PC-3 (cell line): Measurements from ENCODE around the gene RPS18. TPM values are rescaled to one million over a fixed set of nuclear protein-coding genes. Genes with fewer than 3 reads are reported as not detected.

Source experiments
- ATAC-seq: fragments of 200-7000 bp; cut with Tn5 transposase; 2 replicates; pipeline ENCODE4 v1.9.1; 2020; ENCODE audit warnings: mild to moderate bottlenecking, moderate library complexity
- BruUV-seq: library from RNA; stranded (reverse); fragments of 400-500 nt; replicated peaks from 2 replicates; lab custom pipeline; 2021; lab: Mats Ljungman, UMichigan
- CTCF ChIA-PET: fragments of 300-600 bp; sonication (Branson Sonifier 250); formaldehyde crosslinking; loops from one replicate; lab custom pipeline; 2022; ENCODE audit warnings: antibody characterized with exemption; lab: Charles Lee
- POLR2A ChIA-PET: fragments of 300-600 bp; sonication (Branson Sonifier 250); formaldehyde crosslinking; loops from one replicate; lab custom pipeline; 2022; ENCODE audit warnings: antibody characterized with exemption; ENCODE audit not compliant: unreplicated experiment; lab: Charles Lee
- DNase-seq: peaks from one replicate; pipeline ENCODE4 v3.0.0-alpha.2; 2015
- H2AFZ ChIP-seq: fragments of 300-600 bp; sonication (generic); 2 replicates; pipeline ENCODE4 v1.6.0; 2016; ENCODE audit warnings: antibody characterized with exemption, low read length
- H3F3A ChIP-seq: fragments of 300-600 bp; sonication (generic); one replicate; pipeline ENCODE4 v1.6.0; 2017; ENCODE audit warnings: antibody characterized with exemption, low read length, control low read depth, mild to moderate bottlenecking; ENCODE audit not compliant: unreplicated experiment
- H3K27ac ChIP-seq: fragments of 300-600 bp; sonication (generic); 2 replicates; pipeline ENCODE4 v1.5.1; 2016; ENCODE audit warnings: mild to moderate bottlenecking, low read length
- H3K27me3 ChIP-seq: fragments of 300-600 bp; sonication (generic); 2 replicates; pipeline ENCODE4 v1.6.1; 2016; ENCODE audit warnings: low read length, mixed read lengths
- H3K36me3 ChIP-seq: fragments of 300-600 bp; sonication (generic); 2 replicates; pipeline ENCODE4 v1.6.1; 2016; ENCODE audit warnings: low read depth, mixed run types, low read length, mixed read lengths
- H3K4me1 ChIP-seq: fragments of 300-600 bp; sonication (generic); 2 replicates; pipeline ENCODE4 v1.5.1; 2016; ENCODE audit warnings: low read length; ENCODE audit not compliant: insufficient read depth
- H3K4me2 ChIP-seq: fragments of 300-600 bp; sonication (generic); 2 replicates; pipeline ENCODE4 v1.6.0; 2016; ENCODE audit warnings: low read length
- H3K4me3 ChIP-seq: fragments of 300-600 bp; sonication (generic); 2 replicates; pipeline ENCODE4 v1.5.1; 2016; ENCODE audit warnings: mild to moderate bottlenecking, low read length, mixed read lengths
- H3K79me2 ChIP-seq: fragments of 300-600 bp; sonication (generic); 2 replicates; pipeline ENCODE4 v1.6.1; 2017; ENCODE audit warnings: low read length, mixed read lengths
- H3K9ac ChIP-seq: fragments of 300-600 bp; sonication (generic); 2 replicates; pipeline ENCODE4 v1.6.0; 2016; ENCODE audit warnings: mild to moderate bottlenecking, low read length
- H3K9me2 ChIP-seq: fragments of 300-600 bp; sonication (generic); replicated peaks from 2 replicates; pipeline ENCODE4 v1.6.1; 2016; ENCODE audit warnings: mixed run types, low read length, mixed read lengths
- H3K9me3 ChIP-seq: fragments of 300-600 bp; sonication (generic); 2 replicates; pipeline ENCODE4 v1.6.1; 2016; ENCODE audit warnings: low read length, mixed read lengths
- H4K20me1 ChIP-seq: fragments of 300-600 bp; sonication (generic); 2 replicates; pipeline ENCODE4 v1.6.1; 2016; ENCODE audit warnings: low read length, mixed read lengths
- EZH2 ChIP-seq: fragments of 300-600 bp; sonication (generic); IDR thresholded peaks from one replicate; pipeline ENCODE4 v1.6.1; 2017; ENCODE audit warnings: antibody characterized with exemption, mild to moderate bottlenecking, low read length; ENCODE audit not compliant: unreplicated experiment
- EZH2phosphoT487 ChIP-seq: fragments of 300-600 bp; sonication (generic); IDR thresholded peaks from 2 replicates; pipeline ENCODE4 v1.6.1; 2018; ENCODE audit warnings: mild to moderate bottlenecking, antibody characterized with exemption, low read length, borderline replicate concordance
- intact Hi-C: fragments of 100-400 bp; cut with micrococcal nuclease; formaldehyde crosslinking; loops from 2 replicates; pipeline ENCODE4 v1.9.0; 2023
- total RNA-seq: library from RNA; depleted of rRNA; stranded (reverse); fragments of >200 nt; gene quantifications from 2 replicates; pipeline ENCODE4 v1.2.3, GENCODE V29; 2014
- TF ChIP-seq, protein P1 (sequence below): fragments of 300-600 bp; sonication (generic); conservative IDR thresholded peaks from 2 replicates; pipeline ENCODE4 v1.5.1; 2017; ENCODE audit warnings: antibody characterized with exemption, low read depth, mild to moderate bottlenecking, low read length

The RPS18 gene
- total RNA-seq, 1 experiment from 2014 or later = 3,161 TPM

GRCh38 chr6:33292996-33293682 lies 21.3 kb downstream of the RPS18 start:
- Histone ChIP-seq H3K36me3 (peaks cover 16% of the 10 kb centered on the region; the same call in 1 of the 2 replicates), H3K4me1 (peaks cover 18% of the 10 kb centered on the region), H3K9me2 (no peaks in the 10 kb centered on the region), H2AFZ (no peak overlapping the region), H3K4me2 (no peak overlapping the region), H3F3A (no peaks in the 10 kb centered on the region), H3K9me3 (no peaks in the 10 kb centered on the region), H3K27ac (no peak overlapping the region), H3K79me2 (peaks cover 42% of the 10 kb centered on the region), H3K4me3 (no peak overlapping the region), H3K9ac (no peak overlapping the region), H4K20me1 (no peaks in the 10 kb centered on the region), H3K27me3 (no peaks in the 10 kb centered on the region)
- intact Hi-C loops = no loop called here
- ChIA-PET POLR2A (no interaction called here), CTCF (no interaction called here)
- DNase-seq (no peak), ATAC-seq (no peak)
- TF ChIP-seq, protein P1, sequence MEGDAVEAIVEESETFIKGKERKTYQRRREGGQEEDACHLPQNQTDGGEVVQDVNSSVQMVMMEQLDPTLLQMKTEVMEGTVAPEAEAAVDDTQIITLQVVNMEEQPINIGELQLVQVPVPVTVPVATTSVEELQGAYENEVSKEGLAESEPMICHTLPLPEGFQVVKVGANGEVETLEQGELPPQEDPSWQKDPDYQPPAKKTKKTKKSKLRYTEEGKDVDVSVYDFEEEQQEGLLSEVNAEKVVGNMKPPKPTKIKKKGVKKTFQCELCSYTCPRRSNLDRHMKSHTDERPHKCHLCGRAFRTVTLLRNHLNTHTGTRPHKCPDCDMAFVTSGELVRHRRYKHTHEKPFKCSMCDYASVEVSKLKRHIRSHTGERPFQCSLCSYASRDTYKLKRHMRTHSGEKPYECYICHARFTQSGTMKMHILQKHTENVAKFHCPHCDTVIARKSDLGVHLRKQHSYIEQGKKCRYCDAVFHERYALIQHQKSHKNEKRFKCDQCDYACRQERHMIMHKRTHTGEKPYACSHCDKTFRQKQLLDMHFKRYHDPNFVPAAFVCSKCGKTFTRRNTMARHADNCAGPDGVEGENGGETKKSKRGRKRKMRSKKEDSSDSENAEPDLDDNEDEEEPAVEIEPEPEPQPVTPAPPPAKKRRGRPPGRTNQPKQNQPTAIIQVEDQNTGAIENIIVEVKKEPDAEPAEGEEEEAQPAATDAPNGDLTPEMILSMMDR = no peak
- TF ChIP-seq EZH2phosphoT487 (no peak), EZH2 (no peak)
- no TSS peak for BruUV-seq

GRCh38 chr6:33294086-33294823 lies 22.4 kb downstream of the RPS18 start:
- Histone ChIP-seq H3K36me3 (peaks cover 16% of the 10 kb centered on the region; the same call in 1 of the 2 replicates), H3K27me3 (no peaks in the 10 kb centered on the region), H3K4me2 (no peak overlapping the region), H3K9ac (no peak overlapping the region), H3K9me2 (no peaks in the 10 kb centered on the region), H2AFZ (no peak overlapping the region), H3K79me2 (peaks cover 34% of the 10 kb centered on the region), H3F3A (no peaks in the 10 kb centered on the region), H3K4me3 (no peak overlapping the region), H3K27ac (no peak overlapping the region), H4K20me1 (no peaks in the 10 kb centered on the region), H3K4me1 (peaks cover 16% of the 10 kb centered on the region), H3K9me3 (no peaks in the 10 kb centered on the region)
- ChIA-PET POLR2A (no interaction called here), CTCF (no interaction called here)
- DNase-seq = no peak
- no peak for ATAC-seq
- TF ChIP-seq, protein P1 = no peak
- no peak for TF ChIP-seq EZH2phosphoT487
- no peak for TF ChIP-seq EZH2
- BruUV-seq = no TSS peak
- intact Hi-C loops = no loop called here
